ENCODE results near the gene NUP210.

DNA sequence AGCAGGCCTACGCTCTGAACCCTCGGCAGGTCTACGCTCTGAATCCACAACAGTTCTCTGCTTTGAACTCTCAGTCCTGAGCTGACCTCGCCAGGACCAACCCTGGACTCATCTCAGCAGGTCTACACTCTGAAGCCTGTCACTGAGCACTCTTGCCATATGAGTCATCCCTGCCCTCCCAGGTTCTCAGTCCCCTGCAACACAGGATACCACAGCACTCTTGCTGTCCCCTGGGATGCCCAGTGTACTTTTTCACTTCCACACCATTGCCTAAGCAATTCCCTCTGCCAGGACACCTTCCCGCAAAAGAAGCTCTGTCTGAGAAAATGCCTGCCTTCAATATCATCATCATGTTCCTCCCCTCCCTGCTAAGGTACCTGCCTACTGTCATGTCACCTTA is 42.0 kb downstream of the NUP210 start:
- TF ChIP-seq, protein P1, sequence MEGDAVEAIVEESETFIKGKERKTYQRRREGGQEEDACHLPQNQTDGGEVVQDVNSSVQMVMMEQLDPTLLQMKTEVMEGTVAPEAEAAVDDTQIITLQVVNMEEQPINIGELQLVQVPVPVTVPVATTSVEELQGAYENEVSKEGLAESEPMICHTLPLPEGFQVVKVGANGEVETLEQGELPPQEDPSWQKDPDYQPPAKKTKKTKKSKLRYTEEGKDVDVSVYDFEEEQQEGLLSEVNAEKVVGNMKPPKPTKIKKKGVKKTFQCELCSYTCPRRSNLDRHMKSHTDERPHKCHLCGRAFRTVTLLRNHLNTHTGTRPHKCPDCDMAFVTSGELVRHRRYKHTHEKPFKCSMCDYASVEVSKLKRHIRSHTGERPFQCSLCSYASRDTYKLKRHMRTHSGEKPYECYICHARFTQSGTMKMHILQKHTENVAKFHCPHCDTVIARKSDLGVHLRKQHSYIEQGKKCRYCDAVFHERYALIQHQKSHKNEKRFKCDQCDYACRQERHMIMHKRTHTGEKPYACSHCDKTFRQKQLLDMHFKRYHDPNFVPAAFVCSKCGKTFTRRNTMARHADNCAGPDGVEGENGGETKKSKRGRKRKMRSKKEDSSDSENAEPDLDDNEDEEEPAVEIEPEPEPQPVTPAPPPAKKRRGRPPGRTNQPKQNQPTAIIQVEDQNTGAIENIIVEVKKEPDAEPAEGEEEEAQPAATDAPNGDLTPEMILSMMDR (IDR thresholded peaks at IDR 0.05; ENCODE audit: borderline replicate concordance, extremely low read depth, low read length, poor library complexity, severe bottlenecking), result no peak
- no peak for TF ChIP-seq EZH2 (IDR thresholded peaks at IDR 0.05; ENCODE audit: borderline replicate concordance, low read depth, low read length, severe bottlenecking)
